Stimulated activated CD8-positive, alpha-beta memory T cell treated with anti-CD3 and anti-CD28 coated beads, Interleukin-7, amount 100 ng/mL, for 1 hour (primary cell): ENCODE data around the gene ERBB3.

Source experiments
- DNase-seq, 2 donors: peaks; one replicate each; pipeline ENCODE4 v3.0.0-alpha.2; 2020; ENCODE audit warnings: low read depth in 2 of 2

The ERBB3 gene

GRCh38 chr12:56078931-56079722, 838 bp upstream of the ERBB3 start:
- peak in 1 of 2 donors; percentile 17 for DNase-seq

GRCh38 chr12:56080556-56081138, 682 bp downstream of the ERBB3 start:
- DNase-seq = no peak

- DNase-seq = no peak
These were observed 1.7 kb downstream of the ERBB3 start for GRCh38 chr12:56081393-56082347.

DNA sequence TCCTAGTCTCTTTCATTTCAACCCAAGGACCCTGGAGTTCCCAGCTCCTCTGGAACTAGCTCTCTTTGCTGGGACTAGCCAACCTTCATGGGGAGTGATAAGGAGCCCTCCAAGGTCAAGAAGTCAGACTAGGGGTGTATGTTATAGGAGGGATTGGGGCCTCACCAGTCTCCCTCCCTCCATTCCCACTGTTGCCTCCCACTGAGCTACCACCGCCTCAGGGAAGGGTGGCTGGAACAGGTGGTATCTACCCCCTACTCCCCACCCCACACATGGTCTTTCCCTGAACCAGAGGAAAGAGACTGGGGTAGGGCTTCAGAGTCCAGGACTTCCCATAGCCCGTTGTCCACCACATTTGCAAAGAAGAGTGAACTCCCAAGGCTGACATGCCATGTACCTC, 2.4 kb downstream of the ERBB3 start:
- DNase-seq = no peak

- no peak for DNase-seq
These were observed 3.0 kb downstream of the ERBB3 start for GRCh38 chr12:56082967-56083366.

DNA sequence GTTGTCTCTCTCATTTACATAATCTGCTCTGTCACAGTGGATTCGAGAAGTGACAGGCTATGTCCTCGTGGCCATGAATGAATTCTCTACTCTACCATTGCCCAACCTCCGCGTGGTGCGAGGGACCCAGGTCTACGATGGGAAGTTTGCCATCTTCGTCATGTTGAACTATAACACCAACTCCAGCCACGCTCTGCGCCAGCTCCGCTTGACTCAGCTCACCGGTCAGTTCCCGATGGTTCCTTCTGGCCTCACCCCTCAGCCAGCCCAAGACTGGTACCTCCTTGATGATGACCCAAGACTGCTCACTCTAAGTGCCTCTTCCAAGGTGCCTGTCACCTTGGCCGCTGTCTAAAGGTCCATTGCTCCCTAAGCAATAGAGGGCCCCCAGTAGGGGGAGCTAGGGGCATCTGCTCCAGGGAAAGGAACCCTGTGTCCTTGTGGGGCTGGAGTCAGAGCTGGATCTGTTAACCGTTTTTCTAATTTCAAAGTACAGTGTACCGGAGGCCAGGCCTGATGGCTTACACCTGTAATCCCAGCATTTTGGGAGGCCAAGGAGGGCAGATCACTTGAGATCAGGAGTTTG, 5.1 kb downstream of the ERBB3 start:
- no peak for DNase-seq

DNA sequence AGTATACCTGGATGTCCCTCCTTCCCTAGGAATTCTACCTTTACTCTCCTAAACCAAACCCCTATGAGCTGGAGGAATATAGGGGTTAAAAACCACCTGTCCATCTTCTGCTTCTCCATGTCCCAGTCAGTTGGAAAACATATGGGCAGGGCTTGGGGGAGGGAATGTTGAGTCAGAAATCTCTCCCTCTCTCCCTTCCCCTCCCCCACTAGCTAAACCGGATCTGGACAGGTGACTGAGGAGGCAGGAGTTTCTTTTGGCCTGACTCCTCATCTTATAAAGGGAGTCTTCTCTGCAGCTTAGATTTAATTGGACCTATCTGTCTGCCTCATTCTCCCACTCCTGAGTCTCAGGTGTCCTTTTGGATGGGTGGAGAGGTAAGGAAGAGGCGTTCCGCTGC, 6.1 kb downstream of the ERBB3 start:
- no peak for DNase-seq

DNA sequence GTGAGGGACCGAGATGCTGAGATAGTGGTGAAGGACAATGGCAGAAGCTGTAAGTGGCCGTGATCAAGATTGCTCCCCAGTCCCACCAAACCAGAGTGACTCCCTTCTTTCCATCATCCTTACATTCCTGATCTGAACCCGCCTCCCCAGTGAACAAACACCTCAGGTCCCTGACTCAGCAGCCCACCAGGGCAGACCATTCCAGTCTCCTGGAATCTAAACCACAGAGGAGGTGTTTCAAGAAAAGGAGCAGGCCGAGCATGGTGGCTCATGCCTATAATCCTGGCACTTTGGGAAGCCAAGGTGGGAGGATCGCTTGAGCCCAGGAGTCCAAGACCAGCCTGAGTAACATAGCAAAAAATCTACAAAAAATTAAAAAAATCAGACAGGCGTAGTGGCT, 6.6 kb downstream of the ERBB3 start:
- no peak for DNase-seq

DNA sequence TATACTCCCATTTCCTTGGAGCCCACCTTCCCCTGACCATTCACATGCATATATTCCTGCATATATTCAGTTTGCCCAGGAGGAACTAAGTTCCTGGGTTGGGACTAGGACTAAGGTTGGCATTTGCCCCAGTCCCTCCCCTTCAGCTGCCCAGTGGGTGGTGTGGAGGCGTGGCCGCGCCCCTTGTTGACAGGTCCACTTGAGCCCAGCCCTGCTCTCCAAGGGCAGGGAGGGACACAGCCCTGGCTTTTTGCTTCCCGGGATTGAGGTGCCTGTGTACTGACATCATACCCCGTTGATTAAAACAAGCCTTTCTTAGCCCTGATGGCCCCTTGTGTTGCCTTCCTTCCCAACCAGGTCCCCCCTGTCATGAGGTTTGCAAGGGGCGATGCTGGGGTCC, 7.3 kb downstream of the ERBB3 start:
- no peak for DNase-seq

GRCh38 chr12:56097738-56098137, 17.8 kb downstream of the ERBB3 start:
- no peak for DNase-seq

- no peak for DNase-seq
These were observed 18.6 kb downstream of the ERBB3 start for GRCh38 chr12:56098592-56098991.

DNA sequence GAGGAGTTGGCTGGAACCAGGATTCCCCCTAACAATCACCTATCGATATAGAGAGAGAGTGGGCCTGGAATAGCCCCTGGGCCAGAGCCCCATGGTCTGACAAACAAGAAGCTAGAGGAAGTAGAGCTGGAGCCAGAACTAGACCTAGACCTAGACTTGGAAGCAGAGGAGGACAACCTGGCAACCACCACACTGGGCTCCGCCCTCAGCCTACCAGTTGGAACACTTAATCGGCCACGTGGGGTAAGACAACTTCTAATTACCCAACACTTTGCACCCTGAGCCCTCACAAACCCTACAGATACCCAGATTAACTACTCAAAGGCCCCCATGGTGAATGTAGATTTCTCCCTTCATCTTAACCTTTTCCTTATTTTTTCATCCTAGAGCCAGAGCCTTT, 19.8 kb downstream of the ERBB3 start:
- DNase-seq = no peak

GRCh38 chr12:56101045-56101444, 21.1 kb downstream of the ERBB3 start:
- DNase-seq = no peak

DNA sequence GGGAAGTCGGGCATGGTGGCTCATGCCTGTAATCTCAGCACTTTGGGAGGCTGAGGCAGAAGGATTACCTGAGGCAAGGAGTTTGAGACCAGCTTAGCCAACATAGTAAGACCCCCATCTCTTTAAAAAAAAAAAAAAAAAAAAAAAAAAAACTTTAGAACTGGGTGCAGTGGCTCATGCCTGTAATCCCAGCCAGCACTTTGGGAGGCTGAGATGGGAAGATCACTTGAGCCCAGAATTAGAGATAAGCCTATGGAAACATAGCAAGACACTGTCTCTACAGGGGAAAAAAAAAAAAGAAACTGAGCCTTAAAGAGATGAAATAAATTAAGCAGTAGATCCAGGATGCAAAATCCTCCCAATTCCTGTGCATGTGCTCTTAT, 22.7 kb downstream of the ERBB3 start:
- no peak for DNase-seq

- DNase-seq = no peak
These were observed 23.2 kb downstream of the ERBB3 start for GRCh38 chr12:56103066-56103711.

DNA sequence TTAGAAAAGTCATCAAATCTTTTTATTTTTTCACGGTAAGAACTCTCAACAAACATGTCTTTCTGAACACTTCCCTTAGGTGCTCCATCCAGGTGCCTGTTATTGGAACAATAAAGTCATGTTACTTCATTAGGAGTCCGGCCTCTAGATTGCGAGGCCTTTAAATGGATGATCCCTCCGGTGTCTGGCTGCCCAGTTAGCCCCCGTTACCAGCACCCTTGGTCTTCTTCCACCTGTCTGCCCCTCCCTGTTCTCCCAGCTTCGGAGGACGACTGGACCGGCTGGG, 23.8 kb downstream of the ERBB3 start:
- DNase-seq = no peak

GRCh38 chr12:56104109-56104814, 24.3 kb downstream of the ERBB3 start, which contains the start of gene PA2G4:
TSS of gene PA2G4 (plus strand) at chr12:56104559. CDS start at chr12:56104738, 179 bp downstream.
- peak; percentile 89 to 93 for DNase-seq

GRCh38 chr12:56104815-56105608, 25.0 kb downstream of the ERBB3 start:
- no peak for DNase-seq

DNA sequence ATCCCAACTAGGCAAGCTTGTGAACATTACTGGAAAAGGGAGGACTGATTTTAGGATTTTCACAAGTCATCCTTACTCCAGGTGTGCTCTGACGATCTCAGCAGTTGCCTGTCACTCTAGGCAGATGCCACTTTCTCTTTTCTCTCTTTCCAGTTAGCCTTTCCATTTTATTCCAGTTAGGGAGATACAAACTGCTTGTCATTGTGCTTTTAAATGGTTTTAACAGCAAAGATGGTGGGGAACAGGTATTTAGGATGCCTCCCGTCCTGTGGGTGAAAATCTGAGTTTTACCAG, 25.6 kb downstream of the ERBB3 start:
- no peak for DNase-seq

- no peak for DNase-seq
These were observed 27.3 kb downstream of the ERBB3 start for GRCh38 chr12:56107242-56107641.

DNA sequence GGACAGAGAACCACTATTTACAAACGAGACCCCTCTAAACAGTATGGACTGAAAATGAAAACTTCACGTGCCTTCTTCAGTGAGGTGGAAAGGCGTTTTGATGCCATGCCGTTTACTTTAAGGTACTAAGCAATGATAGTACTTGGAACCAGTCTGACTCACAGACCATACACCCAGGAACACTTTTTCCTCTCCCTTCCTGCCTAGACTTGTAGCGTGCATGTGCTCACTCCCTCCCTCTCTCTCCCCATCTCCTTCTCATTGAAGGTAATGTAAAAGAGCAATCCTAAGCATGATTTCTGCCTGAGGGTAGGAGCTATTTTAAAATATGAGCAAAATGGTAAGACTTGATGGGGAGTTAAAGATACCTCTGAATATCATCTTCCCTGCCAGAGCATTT, 30.6 kb downstream of the ERBB3 start:
- DNase-seq = no peak
